DOHH2 (cell line): ENCODE measurements around the gene FLT3LG.

Source experiments
- CTCF ChIP-seq: fragments of 200-600 bp; sonication (generic); IDR thresholded peaks from one replicate; pipeline ENCODE4 v1.5.1; 2014; ENCODE audit warnings: antibody characterized with exemption, mild to moderate bottlenecking, low read depth, low read length; ENCODE audit not compliant: poor library complexity, severe bottlenecking
- EZH2phosphoT487 ChIP-seq: fragments of 200-600 bp; sonication (generic); IDR thresholded peaks from 2 replicates; pipeline ENCODE4 v1.6.1; 2017; ENCODE audit warnings: borderline replicate concordance, mild to moderate bottlenecking, antibody characterized with exemption, low read length, moderate library complexity, mixed read lengths

- TF ChIP-seq CTCF (no peak), EZH2phosphoT487 (no peak)
These were observed 37.5 kb upstream of the FLT3LG start for GRCh38 chr19:49436381-49437017.
